ENCODE data around the gene BUB1B. TPM values are rescaled to one million over a fixed set of nuclear protein-coding genes. Genes with fewer than 3 reads are reported as not detected.

The BUB1B gene
- total RNA-seq, 1 experiment from 2014 or later, result 192 TPM

DNA sequence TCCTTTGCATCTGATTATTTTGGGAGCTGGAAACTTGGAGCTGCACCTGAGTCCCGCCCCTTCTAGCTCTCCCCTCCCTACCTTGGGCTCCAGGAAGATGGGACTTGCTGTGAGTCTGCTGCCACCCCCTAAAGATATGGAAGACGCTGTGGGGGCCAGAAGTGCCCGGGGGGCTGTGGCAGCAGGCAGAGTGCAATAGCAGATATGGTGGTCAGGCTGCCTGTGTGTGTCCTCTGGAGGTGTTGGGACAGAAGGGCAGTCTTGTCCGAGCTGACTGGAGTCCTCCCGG lies 78.5 kb downstream of the BUB1B start:
- POLR2A ChIA-PET, result interaction anchor here (1.2 to 1.8 kb wide), 3 partner anchors 19 to 187 kb away, joined by 3 to 9 read pairs (median 3); no protein-coding TSS in a partner anchor
- peak overlapping the region; percentile 60 for H3K4me3 Mint-ChIP-seq

DNA sequence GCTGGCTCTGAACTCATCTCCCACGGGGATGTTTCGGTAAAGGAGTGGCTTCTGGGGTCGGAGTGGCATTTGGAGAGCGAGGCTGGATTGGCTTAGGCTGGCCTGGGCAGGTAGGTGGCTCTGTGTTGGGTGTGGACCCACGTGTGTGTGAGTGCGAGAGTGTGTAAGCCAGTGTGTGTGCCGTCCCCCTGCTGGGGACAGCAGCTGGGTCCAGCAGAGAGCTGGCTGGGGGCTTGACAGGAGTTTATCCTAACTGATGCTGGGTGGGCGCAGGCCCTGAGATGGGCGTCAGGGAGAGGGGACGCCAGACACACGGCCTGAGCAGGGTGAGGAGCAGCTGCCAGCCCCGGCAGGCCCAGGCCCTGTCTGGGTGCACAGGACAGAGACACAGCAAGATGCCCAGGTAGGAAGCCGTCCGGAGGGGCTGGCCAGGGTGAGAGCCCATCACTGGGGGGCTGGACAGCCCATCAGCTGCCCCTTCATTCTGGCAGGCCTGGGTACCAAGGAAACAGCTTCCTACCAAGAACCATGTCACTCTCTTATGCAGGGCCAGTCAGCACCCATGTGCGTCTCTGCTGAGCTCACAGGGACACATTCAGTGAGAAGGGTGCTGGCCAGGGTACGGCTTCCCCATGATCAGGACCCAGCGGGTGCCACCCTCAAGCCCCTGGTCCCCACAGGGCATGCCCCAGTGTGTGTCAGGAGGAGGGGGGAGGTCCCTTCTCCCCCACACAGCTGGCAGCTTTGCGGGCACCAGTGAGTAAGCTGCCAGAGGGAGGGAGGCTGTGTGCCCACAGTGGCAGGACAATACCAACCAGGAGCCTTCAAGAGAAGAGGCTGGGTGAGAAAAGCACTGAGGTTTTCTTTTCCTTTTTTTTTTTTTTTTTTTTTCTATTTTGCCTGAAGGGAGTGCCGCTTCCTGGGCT lies 79.1 kb downstream of the BUB1B start:
- ChIA-PET CTCF (interaction anchor here (0.7 to 7.6 kb wide), 18 partner anchors 7 to 195 kb away, joined by 3 to 153 read pairs (median 6); partner anchors contain the start of genes BUB1B and PLCB2), POLR2A (interaction anchor here (1.2 to 1.8 kb wide), 3 partner anchors 19 to 188 kb away, joined by 3 to 9 read pairs (median 3); no protein-coding TSS in a partner anchor)
- H3K27ac Mint-ChIP-seq, result no peak overlapping the region
- H3K4me1 Mint-ChIP-seq, result peaks cover 16% of the 10 kb centered on the region
- H3K4me3 Mint-ChIP-seq, result peak overlapping the region; percentile 60
- TF ChIP-seq, protein P1, sequence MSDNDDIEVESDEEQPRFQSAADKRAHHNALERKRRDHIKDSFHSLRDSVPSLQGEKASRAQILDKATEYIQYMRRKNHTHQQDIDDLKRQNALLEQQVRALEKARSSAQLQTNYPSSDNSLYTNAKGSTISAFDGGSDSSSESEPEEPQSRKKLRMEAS (CRISPR knock-in tag; IDR thresholded peaks at IDR 0.05), result no peak
- no peak for TF ChIP-seq ZNF232 (CRISPR knock-in tag; IDR thresholded peaks at IDR 0.05)
- TF ChIP-seq FOXJ3 (CRISPR knock-in tag; IDR thresholded peaks at IDR 0.05; ENCODE audit: borderline replicate concordance), result no peak
- TF ChIP-seq, protein P2, sequence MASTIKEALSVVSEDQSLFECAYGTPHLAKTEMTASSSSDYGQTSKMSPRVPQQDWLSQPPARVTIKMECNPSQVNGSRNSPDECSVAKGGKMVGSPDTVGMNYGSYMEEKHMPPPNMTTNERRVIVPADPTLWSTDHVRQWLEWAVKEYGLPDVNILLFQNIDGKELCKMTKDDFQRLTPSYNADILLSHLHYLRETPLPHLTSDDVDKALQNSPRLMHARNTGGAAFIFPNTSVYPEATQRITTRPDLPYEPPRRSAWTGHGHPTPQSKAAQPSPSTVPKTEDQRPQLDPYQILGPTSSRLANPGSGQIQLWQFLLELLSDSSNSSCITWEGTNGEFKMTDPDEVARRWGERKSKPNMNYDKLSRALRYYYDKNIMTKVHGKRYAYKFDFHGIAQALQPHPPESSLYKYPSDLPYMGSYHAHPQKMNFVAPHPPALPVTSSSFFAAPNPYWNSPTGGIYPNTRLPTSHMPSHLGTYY (CRISPR knock-in tag; IDR thresholded peaks at IDR 0.05), result no peak
- TF ChIP-seq CREM (CRISPR knock-in tag; IDR thresholded peaks at IDR 0.05), result no peak
- no peak for TF ChIP-seq TCF7 (CRISPR knock-in tag; IDR thresholded peaks at IDR 0.05; ENCODE audit: low read depth)
- TF ChIP-seq, protein P3, sequence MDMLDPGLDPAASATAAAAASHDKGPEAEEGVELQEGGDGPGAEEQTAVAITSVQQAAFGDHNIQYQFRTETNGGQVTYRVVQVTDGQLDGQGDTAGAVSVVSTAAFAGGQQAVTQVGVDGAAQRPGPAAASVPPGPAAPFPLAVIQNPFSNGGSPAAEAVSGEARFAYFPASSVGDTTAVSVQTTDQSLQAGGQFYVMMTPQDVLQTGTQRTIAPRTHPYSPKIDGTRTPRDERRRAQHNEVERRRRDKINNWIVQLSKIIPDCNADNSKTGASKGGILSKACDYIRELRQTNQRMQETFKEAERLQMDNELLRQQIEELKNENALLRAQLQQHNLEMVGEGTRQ (CRISPR knock-in tag; IDR thresholded peaks at IDR 0.05), result no peak
- TF ChIP-seq, protein P4, sequence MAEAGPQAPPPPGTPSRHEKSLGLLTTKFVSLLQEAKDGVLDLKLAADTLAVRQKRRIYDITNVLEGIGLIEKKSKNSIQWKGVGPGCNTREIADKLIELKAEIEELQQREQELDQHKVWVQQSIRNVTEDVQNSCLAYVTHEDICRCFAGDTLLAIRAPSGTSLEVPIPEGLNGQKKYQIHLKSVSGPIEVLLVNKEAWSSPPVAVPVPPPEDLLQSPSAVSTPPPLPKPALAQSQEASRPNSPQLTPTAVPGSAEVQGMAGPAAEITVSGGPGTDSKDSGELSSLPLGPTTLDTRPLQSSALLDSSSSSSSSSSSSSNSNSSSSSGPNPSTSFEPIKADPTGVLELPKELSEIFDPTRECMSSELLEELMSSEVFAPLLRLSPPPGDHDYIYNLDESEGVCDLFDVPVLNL (CRISPR knock-in tag; IDR thresholded peaks at IDR 0.05; ENCODE audit: borderline replicate concordance, low read depth), result no peak
- TF ChIP-seq ETV6 (CRISPR knock-in tag; IDR thresholded peaks at IDR 0.05), result no peak
- TF ChIP-seq FOXK1 (CRISPR knock-in tag; IDR thresholded peaks at IDR 0.05), result no peak
- no peak for TF ChIP-seq MXD4 (CRISPR knock-in tag; IDR thresholded peaks at IDR 0.05; ENCODE audit: borderline replicate concordance)
- no peak for TF ChIP-seq SOX15 (CRISPR knock-in tag; IDR thresholded peaks at IDR 0.05)
- TF ChIP-seq, protein P5, sequence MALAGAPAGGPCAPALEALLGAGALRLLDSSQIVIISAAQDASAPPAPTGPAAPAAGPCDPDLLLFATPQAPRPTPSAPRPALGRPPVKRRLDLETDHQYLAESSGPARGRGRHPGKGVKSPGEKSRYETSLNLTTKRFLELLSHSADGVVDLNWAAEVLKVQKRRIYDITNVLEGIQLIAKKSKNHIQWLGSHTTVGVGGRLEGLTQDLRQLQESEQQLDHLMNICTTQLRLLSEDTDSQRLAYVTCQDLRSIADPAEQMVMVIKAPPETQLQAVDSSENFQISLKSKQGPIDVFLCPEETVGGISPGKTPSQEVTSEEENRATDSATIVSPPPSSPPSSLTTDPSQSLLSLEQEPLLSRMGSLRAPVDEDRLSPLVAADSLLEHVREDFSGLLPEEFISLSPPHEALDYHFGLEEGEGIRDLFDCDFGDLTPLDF (CRISPR knock-in tag; IDR thresholded peaks at IDR 0.05), result no peak
- no peak for TF ChIP-seq ZNF396 (CRISPR knock-in tag; IDR thresholded peaks at IDR 0.05; ENCODE audit: borderline replicate concordance)
- TF ChIP-seq, protein P6, sequence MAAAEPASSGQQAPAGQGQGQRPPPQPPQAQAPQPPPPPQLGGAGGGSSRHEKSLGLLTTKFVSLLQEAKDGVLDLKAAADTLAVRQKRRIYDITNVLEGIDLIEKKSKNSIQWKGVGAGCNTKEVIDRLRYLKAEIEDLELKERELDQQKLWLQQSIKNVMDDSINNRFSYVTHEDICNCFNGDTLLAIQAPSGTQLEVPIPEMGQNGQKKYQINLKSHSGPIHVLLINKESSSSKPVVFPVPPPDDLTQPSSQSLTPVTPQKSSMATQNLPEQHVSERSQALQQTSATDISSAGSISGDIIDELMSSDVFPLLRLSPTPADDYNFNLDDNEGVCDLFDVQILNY (CRISPR knock-in tag; IDR thresholded peaks at IDR 0.05), result no peak
- DNase-seq (ENCODE audit: low spot score), result no peak
- H3K27me3 Mint-ChIP-seq (ENCODE audit: low read depth), result no peaks in the 10 kb centered on the region
- no peaks in the 10 kb centered on the region for H3K36me3 Mint-ChIP-seq
- H3K9me3 Mint-ChIP-seq, result no peaks in the 10 kb centered on the region
- ATAC-seq, result peak; percentile 7

More for the DNA sequence above, 78.5 kb downstream of the BUB1B start:
- CTCF ChIA-PET, result interaction anchor here (0.7 to 7.6 kb wide), 18 partner anchors 8 to 194 kb away, joined by 3 to 153 read pairs (median 8); partner anchors contain the start of genes BUB1B and PLCB2
- H3K9me3 Mint-ChIP-seq, result no peaks in the 10 kb centered on the region
- H3K27me3 Mint-ChIP-seq (ENCODE audit: low read depth), result no peaks in the 10 kb centered on the region
- peaks cover 12% of the 10 kb centered on the region for H3K4me1 Mint-ChIP-seq
- no peak for ATAC-seq
- no peak for DNase-seq (ENCODE audit: low spot score)
- TF ChIP-seq CREM (CRISPR knock-in tag; IDR thresholded peaks at IDR 0.05) (no peak), NFE2L1 (CRISPR knock-in tag; IDR thresholded peaks at IDR 0.05) (0 out of 2 replicates have a peak, but pooled peaks have one; percentile 7), CREB1 (CRISPR knock-in tag; IDR thresholded peaks at IDR 0.05) (no peak), NR3C1 (CRISPR knock-in tag; conservative IDR thresholded peaks at IDR 0.05; ENCODE audit: low read depth) (no peak)
- TF ChIP-seq, protein P7, sequence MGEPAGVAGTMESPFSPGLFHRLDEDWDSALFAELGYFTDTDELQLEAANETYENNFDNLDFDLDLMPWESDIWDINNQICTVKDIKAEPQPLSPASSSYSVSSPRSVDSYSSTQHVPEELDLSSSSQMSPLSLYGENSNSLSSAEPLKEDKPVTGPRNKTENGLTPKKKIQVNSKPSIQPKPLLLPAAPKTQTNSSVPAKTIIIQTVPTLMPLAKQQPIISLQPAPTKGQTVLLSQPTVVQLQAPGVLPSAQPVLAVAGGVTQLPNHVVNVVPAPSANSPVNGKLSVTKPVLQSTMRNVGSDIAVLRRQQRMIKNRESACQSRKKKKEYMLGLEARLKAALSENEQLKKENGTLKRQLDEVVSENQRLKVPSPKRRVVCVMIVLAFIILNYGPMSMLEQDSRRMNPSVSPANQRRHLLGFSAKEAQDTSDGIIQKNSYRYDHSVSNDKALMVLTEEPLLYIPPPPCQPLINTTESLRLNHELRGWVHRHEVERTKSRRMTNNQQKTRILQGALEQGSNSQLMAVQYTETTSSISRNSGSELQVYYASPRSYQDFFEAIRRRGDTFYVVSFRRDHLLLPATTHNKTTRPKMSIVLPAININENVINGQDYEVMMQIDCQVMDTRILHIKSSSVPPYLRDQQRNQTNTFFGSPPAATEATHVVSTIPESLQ (CRISPR knock-in tag; IDR thresholded peaks at IDR 0.05), result no peak
- no peak overlapping the region for H3K27ac Mint-ChIP-seq
- H3K36me3 Mint-ChIP-seq, result no peaks in the 10 kb centered on the region

Measured in WTC11 (cell line).